Measurements from ENCODE around the gene MAPKAP1.

MAPKAP1 gene

DNA sequence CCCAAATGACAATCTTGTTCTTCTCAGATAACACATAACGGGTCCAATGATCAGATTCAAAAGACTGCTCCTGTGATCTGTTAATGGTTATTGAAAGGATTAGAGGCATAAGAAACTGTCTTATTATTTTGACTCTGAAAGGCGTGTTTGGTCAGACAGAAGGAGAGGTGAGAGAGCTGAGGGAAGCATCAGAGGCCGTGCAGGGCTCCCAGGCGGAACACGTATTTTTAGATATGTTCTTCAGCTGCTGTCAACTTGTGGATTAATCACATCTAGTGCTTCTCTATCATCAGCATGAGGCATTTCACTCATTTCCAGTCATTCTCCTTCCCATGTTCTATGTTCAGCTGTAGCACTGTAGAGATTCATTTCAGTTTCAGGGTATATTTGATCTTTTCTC lies 199.8 kb downstream of the MAPKAP1 start:
- DNase-seq = no peak

DNA sequence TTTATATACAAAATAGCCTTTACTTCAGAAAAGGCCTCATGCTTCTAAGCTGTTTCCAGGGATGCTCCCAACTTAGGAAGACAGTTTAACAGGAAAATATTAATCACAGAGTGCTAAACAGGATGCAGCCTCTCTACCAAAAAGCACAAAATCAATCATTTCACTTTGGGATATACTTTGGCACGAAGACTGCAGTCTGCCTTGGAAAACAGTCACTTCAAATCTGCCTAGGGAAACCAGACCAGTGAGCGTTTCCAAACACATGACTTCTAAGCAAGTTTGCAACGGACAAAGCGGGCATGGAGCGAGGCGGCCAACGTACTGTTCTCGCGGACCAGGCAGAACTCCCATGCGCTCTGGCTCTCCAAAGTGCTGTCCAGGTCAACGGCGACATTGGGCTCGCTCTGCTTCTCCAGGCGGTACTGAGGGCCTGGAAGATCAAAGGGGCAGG lies 201.0 kb downstream of the MAPKAP1 start:
- DNase-seq = no peak

DNA sequence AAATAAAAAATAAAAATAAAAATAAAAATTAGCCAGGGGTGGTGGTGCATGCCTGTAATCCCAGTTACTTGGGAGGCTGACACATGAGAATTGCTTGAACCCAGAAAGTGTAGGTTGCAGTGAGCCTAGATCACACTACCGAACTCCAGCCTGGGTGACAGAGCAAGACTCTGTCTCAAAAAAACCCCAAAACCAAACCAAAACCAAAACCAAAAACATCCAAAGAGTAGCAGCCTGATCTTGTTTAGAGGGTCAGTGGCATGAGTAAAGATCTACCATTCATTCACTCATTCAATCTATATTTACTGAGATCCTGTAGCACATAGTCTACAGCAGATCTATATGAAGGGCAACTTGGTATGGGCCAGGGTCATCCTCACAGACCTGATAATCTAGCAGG lies 202.4 kb downstream of the MAPKAP1 start:
- no peak for DNase-seq

DNA sequence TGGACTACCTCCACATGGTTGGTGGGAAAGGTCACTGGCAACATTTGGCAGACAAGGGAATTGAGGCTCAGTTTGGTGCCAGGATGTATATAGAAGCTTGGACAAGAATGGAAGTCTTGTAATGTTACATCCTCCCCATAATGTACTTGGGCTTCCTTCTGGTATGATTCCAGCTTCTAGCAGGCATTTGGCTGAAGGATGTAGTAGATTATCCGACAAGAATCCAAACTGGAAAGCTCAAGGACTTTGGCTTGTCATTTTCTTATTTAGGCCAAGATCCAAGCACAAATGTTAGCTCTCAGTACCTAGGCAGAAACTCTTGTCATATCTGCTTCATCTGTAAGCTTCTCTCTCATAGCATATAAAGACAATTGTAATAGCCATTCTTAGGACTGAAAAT lies 209.1 kb downstream of the MAPKAP1 start:
- no peak for DNase-seq

DNA sequence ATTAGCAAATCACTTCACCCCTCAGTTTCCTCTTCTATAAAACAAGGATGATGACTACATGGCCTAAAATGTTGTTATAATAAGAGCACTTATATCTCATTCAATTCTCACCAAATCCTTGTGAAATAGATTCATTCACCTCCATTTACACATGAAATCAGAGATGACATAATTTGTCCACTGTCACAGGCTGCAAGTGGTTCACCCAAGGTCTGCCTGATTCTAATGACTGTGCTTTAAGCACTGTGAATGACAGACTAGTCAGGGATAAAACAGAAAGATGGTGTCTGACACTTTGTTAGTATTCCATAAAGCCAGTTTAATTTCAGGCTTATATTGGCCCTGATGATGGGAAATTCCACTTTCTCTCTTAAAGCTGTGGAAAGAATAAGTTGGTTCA lies 209.5 kb downstream of the MAPKAP1 start:
- no peak for DNase-seq

DNA sequence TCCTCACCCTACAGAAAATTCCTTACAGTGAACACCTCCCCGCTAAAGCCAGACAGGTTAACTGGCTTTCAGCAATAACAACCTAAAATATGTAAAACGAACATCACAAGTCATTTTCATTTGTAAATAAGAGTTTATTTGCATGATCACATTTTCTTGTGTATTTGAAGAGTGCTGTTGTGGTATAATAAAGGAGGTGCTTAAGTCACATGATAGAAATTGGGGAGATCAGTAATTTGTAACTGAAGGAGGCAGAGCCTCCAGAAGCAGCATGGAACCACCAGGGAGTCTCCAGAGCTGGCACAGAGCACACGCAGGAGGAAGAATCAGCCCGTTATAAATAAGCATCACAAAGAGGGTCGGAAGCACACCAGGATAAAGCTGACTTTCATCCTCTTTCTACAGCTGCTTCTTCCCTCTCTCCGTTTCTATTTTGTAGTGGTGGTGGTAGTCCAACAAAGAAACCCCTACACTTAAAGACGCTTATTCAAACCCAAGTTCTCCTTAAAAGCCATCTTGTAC lies 210.6 kb downstream of the MAPKAP1 start:
- DNase-seq = no peak

DNA sequence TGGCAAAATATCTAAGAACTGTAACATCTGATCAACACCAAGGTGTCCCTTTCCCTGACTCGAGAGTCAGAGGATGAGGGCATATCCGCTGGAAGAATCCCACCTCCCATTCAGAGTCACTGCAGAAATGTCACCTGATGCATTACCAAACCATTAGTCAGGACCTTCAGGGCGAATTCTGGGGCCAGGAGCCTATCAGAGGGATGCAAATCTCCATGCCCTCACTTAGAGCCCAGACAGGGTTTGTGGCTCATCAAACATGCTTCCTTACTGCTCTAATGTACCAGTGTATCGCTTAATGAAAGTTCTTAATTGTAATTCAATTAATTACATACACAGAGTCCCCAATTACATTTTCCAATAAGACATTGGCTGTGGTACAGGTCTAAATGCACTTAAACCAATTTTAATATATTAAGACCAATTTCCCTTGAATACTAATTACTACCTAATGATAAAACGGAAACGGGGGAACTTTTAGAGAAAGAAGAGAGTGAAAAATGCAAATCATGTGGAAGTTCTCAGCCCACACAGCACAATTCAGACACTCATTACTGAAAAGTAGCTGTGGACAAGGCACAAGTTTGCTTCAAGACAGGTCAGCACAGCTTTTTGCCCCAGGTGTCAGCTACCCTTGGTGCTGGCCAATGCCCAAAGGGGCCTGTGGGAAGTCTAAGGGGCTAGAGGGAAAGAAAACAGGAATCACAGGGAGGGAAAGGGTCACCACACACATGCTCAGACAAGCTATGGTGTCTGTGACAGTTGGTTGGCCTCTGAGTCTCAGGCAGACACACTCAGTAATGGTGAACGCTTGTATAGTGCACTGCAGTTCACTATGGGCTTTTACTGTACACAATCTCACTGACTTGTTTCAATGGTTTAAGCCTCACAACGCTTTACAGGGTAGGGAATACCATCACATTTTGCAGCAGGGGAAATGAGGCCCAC lies 211.6 kb downstream of the MAPKAP1 start:
- no peak for DNase-seq

DNA sequence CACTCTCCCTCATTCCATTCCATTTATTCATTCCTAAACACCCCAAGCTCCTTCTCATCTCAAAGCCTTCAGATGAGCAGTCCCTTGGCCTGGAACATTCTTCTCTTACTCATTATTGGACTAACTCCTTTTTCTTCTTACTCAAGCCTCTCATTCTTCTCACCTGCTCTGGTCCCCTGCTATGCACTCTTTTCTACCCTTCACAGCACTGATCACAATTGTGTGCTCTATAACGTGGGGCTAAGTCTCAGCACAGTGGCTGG lies 212.4 kb downstream of the MAPKAP1 start:
- no peak for DNase-seq

DNA sequence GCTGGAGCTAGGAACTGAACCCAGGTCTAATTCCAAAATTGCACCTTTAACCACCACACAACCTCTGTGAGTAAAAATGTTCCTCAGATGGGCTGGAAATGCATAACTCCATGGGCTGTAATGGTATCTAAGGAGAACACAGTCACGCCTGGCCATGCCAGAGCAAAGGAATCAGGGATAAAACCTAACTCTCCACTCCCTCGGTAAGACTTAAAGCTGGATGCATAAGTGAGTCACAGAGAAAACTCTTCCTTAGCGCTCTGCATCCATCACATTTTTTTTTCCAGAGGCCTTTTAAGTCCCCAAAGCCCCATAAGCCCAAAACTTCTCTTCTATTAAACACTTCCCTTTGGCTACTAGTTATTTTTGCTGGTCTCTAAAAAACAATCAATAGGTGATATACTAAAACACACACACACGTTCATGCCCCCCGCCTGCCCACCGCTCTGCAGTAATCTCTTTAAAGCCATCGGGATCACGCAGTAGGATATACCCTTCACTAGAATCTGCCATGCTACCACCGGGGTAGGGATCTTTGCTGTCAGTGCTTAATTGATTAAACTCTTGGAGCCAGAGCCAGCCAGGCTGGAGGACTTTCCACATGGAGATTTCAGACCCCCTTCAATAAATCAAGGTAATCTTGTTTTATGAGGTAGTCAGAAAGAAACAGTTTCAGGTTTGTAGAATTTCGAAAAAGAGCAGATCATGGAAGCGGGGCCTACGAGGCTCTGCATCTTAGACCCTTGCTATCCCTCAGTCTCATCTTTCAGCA lies 212.9 kb downstream of the MAPKAP1 start:
- DNase-seq = no peak

DNA sequence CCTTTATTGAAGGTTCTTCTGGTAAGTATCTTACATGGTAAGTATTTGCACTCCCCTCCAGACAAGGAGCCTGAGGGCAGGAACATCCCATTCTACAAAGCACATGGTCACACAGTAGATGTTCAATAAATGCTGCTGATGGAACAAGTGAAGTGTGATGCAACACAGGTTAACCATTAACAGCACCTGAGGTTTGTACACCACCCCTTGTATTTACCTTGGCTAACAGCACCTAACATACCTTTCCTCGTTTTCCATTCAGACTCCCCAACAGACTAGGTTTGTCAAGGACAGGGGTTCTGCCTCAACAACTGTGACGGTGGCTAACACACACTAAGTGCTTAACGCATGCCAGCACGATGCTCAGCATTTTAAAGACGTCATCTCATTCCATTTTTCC lies 213.6 kb downstream of the MAPKAP1 start:
- no peak for DNase-seq

DNA sequence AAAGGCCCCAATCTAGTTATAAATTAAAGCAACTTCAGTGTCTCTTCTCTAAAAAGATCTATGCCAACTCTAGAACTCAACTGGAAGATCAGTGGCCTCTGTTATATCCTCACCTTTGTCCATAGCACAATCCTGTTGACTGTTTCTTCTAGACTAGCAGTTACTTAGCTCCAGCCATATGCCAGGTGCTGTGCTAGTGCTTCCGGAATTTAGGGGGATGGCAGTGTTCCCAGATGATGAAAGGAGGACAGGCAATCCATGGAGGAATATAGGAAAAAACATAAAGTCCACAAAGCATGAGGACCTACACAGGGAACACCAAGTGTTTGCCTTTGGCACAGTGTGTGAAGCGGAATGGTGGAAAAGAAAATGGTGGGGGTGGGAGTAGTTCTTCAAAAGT lies 214.3 kb downstream of the MAPKAP1 start:
- DNase-seq = no peak

DNA sequence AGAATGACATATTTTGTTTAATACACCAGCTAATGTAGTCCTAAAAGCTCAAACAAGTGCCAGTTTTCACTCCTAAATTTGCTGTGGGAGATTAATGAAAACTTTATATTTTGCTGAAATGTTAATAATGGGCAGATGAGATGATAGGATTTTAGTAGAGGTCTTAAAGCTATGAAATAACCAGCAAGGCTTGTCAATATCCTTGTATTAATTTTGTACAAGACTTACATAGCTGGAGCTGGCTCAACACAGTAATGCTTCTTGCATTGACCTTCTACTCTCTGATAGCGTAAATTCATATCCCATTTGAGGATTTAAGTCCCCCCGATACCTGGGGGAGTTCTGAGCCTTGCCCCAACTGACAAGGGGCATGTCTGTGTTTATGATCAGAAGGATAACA lies 219.2 kb downstream of the MAPKAP1 start:
- DNase-seq = no peak

DNA sequence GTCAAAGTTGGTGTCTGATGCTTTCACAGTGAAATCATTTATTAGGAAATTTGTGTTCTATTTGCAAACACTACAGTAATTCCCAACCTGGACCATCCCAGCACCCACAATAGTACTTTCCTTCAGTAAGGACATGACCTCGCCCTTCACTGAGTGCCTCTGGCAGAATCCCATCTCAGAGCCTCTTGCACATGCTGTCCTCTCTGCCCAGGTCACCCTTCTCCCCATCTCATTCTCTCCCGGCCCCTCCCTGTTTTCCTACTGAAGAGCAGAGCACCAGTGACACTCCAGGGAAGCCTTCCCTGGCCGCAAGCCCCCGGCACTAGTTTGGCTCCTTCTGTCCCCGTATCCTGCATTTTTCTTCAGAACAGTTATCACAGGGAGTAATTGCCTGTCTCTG lies 220.4 kb downstream of the MAPKAP1 start:
- DNase-seq = no peak

DNA sequence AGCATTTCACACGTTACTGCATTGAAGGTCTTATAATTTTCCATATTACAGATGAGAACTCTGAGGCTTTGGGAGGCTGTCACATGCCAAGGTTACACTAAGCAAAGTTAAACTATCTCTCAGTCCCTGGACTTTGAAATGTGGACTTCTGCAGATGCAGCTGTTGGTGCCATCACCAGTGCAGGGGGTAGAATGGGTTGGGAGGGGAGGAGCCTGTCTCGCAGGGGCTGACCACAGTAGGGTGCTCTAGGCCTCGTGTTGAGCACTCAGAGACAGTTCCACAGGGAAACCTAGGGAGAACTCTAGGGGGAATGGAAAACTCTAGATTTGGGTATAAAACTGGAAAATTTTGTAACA lies 220.9 kb downstream of the MAPKAP1 start:
- no peak for DNase-seq

DNA sequence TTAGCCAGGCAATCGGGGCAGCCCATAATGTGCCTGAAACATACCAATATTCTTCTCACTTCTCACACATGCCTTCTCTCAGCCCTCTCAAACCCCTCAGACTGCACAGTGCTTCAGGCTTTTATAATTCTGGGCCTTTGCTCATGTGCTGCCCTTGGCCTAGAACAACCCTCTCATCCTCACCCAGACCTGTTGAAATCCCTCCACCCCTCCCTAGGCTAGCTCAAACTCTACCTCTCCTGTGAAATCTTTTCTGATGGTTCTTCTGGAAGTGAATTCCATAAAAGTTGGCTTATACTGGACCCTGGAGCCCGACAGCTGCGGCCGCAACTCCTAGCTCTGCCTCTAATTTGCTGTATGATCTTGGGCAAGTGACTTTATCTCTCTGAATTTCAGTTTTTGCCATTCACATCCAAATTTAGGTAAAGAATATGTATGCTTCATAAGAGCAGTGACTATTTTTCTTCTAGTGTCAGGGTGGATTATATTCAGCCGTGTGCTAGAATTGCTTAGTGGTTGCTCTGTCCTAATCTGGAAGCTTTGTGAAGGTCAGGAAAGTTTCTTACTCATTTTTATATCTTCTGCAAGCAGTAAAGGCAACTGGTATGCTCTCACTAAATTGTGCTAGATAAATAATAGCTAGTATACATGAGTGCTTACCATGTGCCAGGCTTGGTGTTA lies 221.4 kb downstream of the MAPKAP1 start:
- DNase-seq = no peak

DNA sequence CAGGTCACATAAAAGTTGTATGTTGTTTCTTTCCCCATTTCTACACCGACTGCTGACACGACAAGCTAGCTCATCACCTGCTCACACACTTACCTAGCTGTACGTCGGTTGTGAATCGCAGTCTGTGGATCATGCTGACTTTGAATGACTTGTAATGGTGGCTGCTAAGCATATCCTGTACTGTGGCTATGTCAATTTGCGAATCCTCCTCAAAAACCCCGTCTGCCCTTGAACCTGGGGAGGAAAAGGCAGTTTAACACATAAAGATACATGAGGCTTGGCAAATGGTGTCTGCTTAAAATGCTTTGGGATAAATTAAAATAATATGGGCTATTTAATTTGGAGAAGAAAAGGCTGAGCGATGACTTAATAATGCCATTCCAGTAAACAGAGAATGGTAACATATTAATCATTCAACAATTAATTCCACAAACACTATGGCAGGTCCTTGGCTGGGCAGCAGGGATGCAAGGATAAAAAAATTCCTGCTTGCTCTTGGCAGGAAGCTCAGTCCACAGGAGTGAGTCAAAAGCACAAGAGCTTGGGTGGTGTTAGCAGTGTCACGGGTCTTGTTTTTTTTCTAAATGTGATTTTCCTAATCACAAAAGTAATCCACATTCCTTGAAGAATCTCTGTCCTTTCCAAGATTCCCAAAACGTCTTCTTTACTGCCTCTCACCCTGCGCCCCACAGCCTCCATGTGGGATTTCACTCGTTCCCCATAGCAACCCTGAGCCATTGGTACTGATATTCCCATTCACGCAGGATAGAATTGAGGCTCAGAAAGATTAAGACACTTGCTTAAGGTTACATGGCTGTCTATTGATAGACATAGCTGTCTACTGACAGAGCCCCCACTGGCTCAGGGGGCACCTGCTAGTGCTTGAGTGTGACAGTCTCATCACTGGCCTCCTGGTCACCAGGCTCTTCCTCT lies 222.4 kb downstream of the MAPKAP1 start:
- DNase-seq = no peak

DNA sequence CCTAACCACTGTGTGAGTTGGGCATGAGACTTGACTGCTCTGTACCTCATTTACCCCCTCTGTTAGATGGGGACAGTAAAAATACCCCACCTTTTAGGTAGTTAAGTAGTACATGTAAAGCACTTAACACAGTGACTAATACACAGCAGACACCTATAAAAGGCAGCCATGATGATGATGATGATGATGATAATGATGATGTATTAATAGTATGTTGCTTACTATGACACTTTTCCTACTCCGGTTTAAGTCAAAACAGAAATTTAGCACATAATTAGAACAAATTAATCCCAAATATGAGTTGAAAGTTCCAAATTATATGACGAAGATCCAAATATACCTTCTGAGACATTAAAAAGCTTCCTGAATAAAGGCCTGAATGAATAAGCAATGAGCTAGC lies 223.3 kb downstream of the MAPKAP1 start:
- DNase-seq = no peak

DNA sequence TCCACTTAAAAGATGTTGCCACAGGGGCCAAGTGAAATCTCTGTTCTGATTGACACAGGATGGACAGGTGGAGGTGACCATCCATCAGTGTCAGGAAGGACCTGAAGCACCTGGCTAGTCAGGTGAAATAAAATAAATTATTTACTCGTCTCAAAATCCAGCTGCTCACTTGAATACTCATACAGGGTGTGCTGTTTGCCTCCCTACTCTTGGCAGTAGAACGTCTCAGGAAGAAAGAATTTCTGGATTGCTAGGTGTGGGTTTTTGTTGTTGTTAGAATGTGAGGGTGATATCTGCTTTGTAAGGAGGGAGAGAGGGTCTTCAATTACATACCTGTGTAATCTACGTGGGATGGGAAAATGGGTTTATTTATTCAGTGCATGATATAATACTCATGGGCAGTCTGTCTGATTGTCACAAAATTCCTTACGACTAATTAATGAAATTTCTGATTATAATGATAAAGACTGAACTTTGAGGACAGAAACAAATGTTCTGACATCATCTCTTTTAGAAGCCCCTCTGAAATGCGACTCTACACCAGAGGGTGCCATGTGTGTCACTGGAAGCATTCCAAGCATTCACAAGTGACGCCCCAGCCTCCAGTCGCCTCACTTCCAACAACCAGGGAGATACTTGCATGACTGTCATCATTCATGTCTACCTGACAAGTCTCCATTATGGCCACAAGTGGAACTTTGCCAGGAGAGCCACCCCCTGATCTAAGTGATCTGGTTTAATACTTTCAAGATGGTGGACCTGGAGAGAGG lies 227.0 kb downstream of the MAPKAP1 start:
- no peak for DNase-seq

DNA sequence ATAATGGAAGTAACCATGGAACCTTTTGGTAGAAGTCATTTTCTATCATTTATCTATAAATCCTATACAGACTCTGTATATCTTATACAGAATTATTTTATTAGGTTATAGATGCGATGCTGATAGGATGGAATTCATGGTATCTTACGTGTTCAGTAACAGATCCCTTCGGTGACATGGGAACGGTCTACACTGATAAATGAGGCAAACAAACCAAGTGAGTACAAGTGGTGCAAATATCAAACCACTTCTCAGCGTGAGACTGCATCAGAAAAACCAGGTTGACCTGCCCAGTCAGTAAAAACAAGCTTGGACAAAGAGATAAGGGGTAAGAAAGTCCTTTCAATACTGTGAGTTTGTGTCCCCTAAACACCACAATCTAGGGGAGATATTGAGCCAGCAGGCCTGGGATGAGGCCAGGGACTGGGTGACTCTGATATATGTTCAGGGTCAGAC lies 229.9 kb downstream of the MAPKAP1 start:
- no peak for DNase-seq

DNA sequence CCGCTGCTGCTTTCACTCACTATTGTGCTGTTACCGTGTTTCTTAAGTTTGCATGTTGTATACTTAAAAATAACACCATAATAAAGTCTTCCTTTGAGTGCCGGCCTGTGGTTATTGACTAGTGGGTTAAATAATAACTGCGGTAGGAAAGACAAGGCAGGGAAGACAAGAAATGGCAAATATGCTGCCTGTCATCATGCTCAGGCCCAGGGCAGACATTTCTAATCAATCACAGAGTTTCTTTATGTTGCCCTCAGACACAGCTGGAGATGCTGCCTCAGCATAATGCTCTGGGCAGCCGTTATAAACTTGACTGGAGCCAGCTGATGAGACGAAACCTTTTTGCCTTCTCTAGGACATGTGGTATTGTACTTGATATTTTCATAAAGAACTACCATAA lies 230.4 kb downstream of the MAPKAP1 start:
- DNase-seq = no peak

DNA sequence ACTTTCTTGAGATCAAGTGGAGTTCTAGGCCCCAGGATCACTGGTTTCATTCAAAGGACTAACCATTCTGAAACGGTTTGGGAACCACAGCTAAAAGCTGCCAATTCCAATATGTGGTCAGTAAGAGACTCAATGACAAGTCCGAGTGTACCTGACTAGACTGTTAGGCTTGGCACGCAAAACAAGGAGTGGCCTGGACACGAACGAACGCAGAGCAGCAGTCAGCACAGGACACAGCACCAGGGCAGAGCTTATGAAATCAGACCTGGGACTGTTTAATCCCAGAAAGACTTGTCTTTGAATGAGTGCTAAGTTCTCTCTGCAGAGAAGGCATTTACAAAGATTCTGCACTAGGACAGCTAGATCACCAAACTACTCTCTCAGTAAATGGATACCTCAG lies 231.6 kb downstream of the MAPKAP1 start:
- DNase-seq = no peak

Data from bone marrow (tissue), 2 donors.